GM18517 (cell line): ENCODE data around the gene GFAP.

Experiments used
- ATAC-seq: cut with Tn5 transposase; IDR thresholded peaks from one replicate; pipeline ENCODE4 v1.9.1; 2021; ENCODE audit warnings: mild to moderate bottlenecking, moderate library complexity; ENCODE audit not compliant: unreplicated experiment

The GFAP gene

DNA sequence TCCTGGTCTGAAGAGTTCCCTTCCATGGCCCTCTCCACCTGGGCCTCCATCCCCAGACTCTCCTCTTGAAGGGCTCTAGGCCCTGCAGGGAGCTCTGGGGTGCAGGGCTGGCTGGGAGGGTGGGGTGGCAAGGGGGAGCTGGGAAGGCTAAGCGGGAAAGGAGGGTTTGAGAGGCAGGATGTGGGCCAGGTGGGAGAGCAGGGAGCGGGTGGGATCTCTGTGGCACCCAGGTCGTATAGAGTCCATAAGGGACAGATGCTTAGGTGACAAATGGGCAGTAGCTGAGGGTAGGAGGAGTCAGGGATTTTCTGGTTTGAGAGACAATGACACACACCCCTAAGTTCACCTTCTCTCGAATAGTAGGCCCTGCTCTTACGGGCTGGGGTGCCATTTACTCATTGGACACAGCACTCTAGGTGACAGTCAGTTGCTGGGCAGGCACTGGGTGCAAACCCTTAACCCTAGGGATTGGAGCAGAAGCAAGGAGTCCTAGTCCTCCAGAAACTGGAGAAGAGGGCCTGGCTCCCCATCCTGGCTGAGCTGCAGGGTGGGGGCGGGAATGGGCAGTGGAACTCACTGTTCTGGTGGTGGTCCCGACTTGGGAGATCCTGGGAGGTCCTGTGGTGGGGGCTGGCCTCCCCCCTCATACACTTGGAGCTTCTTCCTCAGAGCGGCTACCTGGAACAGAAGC is 16.9 kb upstream of the GFAP start:
- ATAC-seq = no peak

DNA sequence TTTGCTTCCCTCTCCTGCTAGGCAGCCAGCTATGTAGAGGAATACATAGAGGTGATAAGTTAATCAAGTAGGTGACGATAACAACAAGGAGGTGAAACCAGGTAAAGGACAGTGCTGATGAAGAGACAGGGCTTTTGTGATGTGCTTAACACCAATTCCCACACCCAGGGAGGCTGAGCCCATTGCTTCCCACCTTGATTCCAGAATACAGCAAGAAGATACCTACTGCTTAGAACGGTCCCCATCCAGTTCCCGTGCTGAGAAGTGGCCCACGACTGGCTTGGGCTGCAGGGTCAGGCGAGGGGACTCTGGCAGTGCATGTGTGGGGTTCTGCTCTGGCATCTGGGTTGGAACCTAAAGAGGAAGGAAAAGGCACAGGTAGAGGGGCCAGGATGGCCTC is 16.1 kb upstream of the GFAP start:
- no peak for ATAC-seq

DNA sequence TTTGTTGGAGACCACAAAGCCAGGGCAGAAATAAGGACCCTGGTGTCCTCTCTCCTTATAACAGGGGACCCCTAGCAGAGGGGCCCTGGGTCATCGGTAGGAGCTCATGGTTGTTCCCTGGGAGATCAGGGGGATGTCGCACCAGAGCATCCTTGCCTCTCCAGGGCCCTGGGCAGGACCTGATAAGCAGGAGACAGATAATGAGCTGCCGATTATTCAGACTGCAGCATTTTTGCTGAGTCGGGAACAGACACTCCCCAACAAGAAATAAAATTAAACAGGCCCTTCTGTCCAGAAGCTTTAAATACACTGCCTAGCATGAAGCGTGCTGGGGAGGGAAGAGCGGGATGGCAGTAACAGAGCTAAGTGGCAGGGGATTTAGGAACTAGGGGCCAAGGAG is 15.4 kb upstream of the GFAP start:
- ATAC-seq = no peak

DNA sequence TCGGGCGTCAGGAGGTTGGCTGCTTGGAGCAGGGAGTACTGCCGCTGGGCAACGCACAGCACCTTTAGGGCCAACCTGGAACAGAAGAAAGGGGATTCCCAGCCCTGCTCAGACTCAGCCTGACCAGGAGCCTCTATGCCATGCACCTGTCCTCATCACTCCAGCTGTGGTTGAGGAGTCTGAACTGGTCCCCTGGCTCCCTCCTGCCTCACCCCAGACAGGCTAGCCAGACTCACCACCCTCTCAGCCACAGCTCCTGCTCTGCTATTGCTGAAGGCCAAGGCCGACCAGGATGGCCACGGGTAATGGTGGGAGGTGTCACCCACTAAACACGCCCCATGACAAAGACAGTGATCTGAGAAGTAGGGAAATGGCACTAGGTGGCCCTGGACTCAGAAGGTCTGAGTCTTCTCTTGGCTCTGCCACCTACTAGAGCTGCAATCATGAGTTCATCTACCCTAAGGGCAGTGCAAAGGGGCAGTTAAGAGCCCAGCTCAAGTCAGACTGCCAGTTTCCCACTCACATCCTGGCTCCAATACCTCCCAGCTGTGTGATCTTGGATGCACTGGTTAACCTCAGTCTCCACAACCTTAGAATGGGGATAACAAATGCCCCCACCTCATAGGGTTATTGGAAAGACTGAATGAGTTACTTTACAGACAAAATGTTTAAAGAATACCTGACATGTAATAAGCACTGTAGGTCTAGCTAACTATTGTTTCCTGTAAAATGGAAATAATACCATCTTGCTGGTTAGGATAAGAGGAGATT is 13.8 kb upstream of the GFAP start:
- no peak for ATAC-seq

DNA sequence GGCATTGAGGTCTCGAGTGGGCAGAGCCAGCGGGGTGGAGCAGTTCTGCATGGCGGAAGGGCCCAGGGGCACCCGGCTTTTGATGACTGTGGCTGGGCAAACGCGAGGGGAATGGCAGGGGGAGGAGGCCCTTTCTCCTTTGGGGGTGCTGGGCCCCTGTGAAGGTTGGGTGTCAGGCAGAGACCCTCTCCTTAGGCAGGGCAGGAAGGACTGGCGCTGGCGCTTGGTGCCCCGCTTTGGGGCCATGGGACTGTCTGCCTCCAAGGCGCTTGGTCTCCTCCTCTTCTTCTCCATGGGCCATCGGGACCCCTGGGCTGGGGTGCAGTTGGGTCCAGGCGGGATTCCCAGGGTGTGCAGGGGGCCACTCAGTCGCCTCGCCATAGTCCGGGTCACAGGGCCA is 12.8 kb upstream of the GFAP start:
- no peak for ATAC-seq

DNA sequence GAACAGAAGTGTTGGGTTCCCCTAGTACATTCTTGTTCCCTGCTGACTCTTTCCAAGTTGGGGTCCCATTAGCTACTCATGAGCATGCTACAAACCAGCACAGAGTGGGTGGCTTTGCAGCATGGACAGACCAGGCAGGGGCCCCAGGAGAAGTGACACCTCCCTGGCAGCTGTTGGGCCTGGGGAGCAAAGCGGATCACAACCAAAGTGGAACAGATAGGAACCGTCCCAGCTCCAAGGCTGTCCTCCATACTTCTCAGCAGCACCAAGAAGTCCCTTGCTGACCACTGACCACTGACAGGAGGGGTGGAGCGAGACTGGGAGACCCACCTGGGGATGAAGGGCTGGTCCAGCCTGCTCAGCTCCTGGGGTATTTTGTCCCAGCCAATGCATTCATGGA is 12.4 kb upstream of the GFAP start:
- no peak for ATAC-seq

DNA sequence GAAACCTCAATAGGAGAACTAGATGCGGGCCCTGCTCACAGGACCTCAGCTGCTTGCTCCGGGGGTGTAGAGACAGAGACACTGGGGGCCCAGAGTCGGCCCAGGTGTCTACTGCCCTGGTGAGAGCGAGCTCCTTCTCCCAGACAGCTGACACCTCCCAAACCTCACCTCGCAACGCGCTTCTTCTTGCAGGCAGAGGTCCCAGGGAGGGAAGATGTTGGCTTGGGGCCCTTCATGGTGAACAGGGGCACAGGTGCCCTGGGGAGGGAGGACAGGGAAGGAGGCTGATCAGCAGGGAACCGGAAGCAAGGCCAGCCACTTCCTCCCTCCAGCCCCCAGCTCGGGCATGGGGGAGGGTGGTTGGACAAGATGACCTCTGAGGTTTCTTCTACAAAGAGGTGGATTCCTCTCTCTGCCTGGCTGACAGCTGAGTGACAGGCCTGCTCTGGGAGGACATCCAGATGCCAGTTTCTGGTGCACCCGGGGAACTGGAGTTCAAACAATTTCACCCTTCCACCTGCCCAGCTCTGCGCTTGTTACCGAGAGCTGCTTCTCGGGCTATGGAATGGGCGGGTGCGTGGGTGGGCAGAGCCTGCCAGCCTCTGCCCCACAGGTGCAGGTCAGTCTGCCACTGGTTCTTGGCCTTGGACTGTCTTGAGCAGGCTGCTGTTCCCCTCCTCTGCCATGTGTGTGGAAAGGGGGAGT is 11.7 kb upstream of the GFAP start:
- no peak for ATAC-seq

DNA sequence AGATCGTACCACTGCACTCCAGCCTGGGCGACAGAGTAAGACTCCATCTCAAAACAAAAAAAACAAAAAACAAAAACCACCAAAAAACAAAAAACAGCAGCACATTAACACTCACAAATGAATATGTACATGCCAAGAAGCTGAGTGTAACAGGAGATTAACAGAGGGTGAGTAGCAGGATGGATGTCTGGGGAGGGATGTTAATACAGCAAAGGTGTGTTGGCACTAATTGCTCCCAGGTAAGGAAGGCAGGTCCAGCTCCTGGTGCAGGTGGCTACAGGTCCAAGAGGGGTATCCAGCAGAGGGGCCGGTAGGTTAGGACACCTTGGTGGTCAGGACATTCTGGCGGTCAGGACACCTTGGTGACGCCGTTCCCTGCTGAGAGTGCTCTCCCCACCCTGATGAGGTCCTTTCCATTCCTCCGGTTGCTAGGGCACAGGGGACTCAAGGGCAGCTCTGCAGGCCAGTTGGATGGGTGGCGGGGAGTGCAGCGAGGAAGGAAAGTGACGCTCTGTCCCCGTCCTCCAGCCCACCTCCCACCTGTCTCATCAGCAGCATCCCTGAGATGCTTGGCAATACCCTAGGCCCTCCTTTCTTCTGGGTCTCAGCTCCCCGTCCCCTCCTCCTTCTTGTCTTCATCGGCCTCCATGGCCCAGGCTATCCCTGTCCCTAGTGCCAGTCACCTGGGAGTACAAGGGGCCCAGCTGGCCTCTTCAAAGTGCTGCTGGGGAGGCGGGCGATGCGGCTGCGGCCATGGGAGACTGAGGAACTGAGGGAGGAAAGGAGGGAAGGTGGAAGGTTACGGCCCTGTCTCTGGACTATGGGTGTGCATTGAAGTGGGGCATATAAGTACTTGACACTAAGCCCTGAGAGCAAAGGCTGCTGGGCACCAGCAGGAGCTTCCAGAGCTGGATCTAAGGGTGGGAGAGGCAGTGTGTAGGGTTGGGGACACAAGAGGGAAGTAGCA is 10.7 kb upstream of the GFAP start:
- ATAC-seq = no peak

DNA sequence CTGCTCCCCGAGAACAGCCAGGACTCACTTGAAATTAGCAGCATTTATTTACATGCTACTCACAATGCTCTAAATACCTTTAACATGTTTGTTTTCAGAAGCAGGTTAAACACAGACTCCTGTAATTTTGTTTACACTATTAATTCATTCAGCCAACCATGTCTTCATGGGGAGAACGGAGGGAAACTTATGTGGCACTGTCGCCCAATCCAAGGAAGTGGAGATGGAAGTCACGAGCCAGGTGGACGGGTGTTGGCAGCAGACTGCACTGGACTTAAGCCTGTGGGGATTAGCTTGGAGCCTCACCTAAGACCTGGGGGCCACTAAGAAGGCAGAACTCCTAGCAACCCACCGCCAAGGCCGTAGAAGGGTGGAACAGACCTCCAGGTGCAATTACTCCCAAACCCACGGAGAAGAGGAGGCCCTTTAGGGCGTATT is 8.8 kb upstream of the GFAP start:
- no peak for ATAC-seq

DNA sequence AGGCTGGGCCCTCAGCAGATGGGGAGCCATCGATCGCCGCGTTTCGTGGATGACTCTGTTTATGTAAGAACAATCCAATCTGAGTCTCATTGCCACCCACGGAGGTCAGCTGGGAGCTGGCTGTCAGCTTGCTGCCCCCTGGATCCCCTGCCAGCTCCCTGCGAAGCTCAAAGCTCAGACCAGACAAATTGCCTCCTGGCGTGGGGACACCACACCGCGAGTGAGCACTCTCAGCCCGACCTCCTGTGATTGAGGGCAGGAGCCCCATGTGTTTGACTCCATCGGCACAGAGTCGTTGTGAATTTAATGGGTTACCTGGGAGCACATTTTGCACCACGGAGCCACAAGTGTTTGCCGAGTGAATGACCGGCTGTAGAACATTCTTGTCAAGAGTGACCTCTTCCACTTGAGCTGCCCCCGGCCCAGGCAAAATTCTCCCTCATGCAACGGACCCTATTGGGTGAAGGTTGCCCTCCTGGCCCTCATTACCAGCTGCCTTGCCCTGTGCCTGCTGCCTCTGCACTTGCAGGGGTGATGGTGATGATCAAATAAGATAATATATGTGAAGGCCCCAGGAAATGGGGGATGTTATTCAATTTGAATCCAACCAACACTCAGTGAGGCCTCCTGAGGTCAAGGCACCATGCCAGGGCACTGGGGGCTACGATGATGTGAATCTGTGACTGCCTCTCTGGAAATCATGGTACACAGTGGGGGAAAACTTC is 7.6 kb upstream of the GFAP start:
- ATAC-seq = no peak

DNA sequence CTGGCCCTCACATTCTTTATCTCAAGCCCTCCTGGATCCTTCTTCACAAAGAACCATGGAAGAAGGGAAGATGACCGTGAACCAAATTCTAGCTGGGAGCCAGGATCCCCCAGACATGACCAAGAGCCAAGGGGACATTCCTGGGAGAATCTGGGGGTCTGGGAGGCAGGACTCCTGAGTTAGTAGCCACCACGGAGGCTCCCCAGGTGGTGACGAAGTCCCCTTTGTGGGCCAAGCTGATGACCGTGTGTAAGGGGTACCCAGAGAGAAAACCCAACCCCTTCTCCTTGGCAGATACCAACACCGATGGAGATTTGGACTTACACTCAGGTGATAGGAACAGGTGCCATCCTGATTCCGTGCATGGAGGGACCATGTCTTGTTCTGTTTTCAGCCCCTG is 6.8 kb upstream of the GFAP start:
- ATAC-seq = no peak

DNA sequence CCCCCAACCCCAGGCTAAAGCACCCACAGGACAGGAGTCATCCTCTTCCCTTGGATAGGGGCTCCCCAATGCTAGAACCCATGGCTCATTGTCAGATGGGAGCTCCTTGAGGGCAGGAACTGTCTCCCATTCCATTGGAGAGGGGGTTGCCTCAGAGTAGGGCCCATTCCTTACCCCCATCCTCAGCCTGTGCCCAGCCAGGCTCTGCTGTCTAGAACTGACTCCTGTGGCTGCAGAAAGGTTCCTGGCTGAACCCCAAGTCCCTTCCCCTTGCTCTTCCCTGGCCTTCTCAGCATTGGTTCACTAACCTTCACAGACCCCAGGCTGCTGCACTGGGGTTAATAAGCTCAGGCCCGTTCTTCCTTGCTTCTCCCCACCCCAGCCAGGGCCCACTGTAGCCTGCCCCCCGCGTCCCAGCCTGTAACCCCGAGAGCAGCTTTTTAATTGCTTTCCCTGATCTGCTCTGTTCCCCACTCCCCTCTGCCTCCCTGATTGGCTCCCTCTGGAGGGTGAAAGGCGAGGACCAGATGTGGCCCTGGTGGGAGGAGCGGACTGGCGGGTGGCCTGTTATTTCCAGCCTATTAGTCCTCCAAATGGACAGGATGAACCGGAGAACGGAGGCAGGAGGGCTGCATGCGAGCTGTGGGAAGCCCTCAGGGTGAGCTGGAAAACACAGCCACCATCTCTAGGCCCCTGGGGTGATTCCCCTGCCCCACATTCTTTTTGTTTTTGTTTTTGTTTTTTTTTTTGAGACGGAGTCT is 6.0 kb upstream of the GFAP start:
- no peak for ATAC-seq

DNA sequence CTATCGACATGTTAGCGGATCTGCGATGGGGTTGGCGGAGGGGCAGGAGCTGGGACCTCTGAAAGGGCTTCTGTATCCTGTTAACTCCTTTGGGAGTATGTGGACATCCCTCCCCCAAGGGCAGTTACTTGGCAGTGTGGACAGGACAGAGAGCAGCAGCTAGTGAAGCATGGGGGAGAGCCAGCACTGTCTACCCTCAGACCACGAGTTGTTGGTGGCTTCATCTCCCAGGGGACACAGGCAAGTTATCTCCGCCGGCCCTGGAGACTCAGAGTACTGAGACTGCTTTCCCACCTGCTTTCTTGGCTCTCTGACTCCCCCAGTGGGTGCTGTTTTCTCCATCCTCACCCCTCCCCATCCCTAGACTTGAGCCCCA is 5.3 kb upstream of the GFAP start:
- no peak for ATAC-seq

DNA sequence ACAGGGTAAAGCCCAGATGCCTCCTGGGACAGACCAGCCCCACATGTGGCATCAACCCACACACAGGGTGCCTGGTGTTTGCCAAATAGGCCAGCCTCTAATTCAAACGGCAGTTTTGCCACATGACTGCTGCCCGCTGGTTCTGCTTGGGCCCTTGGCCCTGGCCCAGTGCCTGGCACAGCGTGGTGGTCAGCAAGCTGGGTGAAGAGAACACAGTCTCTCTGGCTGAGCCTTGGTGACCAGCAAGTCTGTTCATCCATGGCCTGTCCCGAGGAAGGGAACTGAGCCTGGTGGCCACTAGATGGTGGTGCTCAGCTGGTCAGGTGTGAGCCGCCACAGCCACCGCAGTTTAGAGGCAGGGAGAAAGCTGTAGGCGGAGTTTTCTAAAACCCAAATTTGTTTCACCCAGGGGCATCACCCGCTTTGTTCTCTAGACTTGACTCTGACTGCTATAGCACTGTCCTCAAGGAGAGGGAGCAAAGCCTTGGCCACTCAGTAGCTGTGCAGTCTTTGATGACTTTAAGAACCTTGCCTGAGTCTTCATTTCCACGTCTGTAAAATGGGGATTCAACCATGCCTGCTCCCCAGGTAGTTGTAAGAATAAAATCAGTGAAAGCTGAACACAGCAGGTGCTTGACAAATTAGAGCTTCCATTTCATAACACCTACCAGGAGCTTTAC is 4.7 kb upstream of the GFAP start:
- no peak for ATAC-seq

DNA sequence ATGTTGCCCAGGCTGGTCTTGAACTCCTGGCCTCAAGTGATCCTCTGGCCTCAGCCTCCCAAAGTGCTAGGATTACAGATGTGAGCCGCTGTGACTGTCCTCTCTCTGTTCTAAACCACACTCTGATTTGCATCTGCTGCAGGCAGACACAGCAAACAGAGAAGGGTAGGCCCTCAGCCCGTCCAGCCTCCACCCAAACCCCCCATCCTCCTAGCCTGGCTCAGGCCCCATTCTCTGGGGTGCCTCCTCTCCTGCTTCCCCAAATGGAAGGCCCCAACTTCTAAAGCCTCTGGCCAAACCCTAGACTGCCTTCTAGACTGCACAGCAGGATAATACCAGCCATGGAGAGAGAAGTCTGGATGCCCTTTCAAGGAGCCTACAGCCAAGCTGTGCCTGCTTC is 4.1 kb upstream of the GFAP start:
- no peak for ATAC-seq

DNA sequence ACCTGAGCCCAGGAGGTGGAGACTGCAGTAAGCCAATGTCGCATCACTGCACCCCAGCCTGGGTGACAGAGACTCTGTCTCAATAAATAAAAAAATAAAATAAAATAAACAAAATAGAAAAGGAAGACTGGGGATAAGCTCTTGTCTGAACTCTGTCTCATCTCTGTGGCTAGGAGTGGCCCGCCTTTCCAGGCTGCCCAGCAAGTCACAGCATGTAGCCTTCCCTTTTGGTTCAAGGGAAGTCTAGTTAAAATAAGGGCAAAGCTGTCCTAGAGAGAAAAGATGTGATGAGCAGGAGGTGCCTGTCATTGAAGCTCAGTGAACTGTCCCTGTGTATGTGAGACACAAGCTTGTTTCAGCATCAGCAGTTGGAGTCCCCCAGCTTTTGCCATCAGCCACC is 2.7 kb upstream of the GFAP start:
- no peak for ATAC-seq

DNA sequence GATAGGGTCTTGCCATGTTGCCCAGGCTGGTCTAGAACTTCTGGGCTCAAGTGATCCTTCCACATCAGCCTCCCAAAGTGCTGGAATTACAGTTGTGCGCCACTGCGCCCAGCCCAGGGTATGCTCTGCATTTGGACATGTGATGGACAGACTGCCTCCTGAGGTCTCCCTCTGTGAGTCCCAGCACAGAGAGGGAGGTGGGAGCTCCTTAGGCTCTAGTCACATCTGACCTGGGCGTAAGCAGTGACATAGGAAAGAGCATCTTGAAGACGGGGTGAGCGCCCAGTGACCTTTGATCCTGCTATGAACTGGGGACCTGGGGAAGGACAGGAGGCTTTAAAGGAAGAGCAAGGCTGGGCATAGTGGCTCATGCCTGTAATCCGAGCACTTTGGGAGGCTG is 2.2 kb upstream of the GFAP start:
- no peak for ATAC-seq

DNA sequence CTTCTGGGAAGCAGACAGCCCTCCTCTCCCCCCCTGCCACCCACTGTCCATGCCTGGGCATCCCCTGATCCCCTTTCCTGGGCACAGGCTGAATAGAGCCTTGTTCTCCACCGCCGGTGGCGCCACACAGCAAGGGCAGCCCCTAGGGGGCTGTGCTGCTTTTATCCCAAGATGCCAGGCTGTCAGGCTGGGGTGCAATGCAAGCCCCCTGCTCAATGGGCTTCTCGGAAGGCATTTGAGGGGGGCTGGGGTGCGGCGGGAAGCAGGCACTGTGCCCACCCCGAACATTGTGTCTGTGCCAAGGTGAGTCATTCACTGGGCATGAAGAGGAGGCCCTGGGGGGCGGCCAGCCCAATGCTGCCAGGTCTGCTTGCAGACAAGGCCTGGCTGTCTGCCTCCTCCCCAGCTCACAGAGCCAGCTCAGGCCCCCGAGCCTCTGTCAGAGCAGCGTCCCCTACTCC is 1.5 kb upstream of the GFAP start:
- ATAC-seq = no peak
